Measurements from ENCODE around the gene YAE1.
A peak's percentile ranks its signal among the peaks of the same experiment; 100 is the strongest.

YAE1 gene

GRCh38 chr7:39602351-39602750 is 36.1 kb downstream of the YAE1 start:
- Mint-ChIP-seq H3K9me3 (no peaks in the 10 kb centered on the region), H3K27me3 (ENCODE audit: low read depth) (no peaks in the 10 kb centered on the region), H3K4me3 (no peak overlapping the region), H3K36me3 (ENCODE audit: low read depth) (no peaks in the 10 kb centered on the region), H3K27ac (no peak overlapping the region), H3K4me1 (no peaks in the 10 kb centered on the region)
- TF ChIP-seq CTCF (IDR thresholded peaks at IDR 0.05; ENCODE audit: unreplicated experiment in 3 of 3), result no peak

GRCh38 chr7:39603924-39604323 is 37.7 kb downstream of the YAE1 start:
- no peak for TF ChIP-seq CTCF (IDR thresholded peaks at IDR 0.05; ENCODE audit: unreplicated experiment in 3 of 3)
- peaks cover 2% of the 10 kb centered on the region for H3K27me3 Mint-ChIP-seq (ENCODE audit: low read depth)
- H3K4me1 Mint-ChIP-seq, result peaks cover 7% of the 10 kb centered on the region
- H3K4me3 Mint-ChIP-seq, result no peak overlapping the region
- H3K27ac Mint-ChIP-seq, result no peak overlapping the region
- no peaks in the 10 kb centered on the region for H3K9me3 Mint-ChIP-seq
- H3K36me3 Mint-ChIP-seq (ENCODE audit: low read depth), result no peaks in the 10 kb centered on the region

- Mint-ChIP-seq H3K27ac (no peak overlapping the region), H3K27me3 (ENCODE audit: low read depth) (peaks cover 10% of the 10 kb centered on the region), H3K9me3 (no peaks in the 10 kb centered on the region), H3K4me3 (no peak overlapping the region), H3K36me3 (ENCODE audit: low read depth) (no peaks in the 10 kb centered on the region), H3K4me1 (peaks cover 17% of the 10 kb centered on the region)
- TF ChIP-seq CTCF (IDR thresholded peaks at IDR 0.05; ENCODE audit: unreplicated experiment in 3 of 3), result no peak
These were observed 38.9 kb downstream of the YAE1 start for GRCh38 chr7:39605087-39605486.

- Mint-ChIP-seq H3K36me3 (ENCODE audit: low read depth) (no peaks in the 10 kb centered on the region), H3K4me3 (no peak overlapping the region), H3K27me3 (ENCODE audit: low read depth) (peaks cover 13% of the 10 kb centered on the region), H3K9me3 (no peaks in the 10 kb centered on the region), H3K4me1 (peaks cover 17% of the 10 kb centered on the region), H3K27ac (no peak overlapping the region)
- no peak for TF ChIP-seq CTCF (IDR thresholded peaks at IDR 0.05; ENCODE audit: unreplicated experiment in 3 of 3)
These were observed 40.1 kb downstream of the YAE1 start for GRCh38 chr7:39606352-39606751.

GRCh38 chr7:39606941-39607340 is 40.7 kb downstream of the YAE1 start:
- Mint-ChIP-seq H3K27me3 (ENCODE audit: low read depth) (peaks cover 13% of the 10 kb centered on the region), H3K27ac (no peak overlapping the region), H3K4me3 (no peak overlapping the region), H3K9me3 (no peaks in the 10 kb centered on the region), H3K4me1 (peaks cover 17% of the 10 kb centered on the region), H3K36me3 (ENCODE audit: low read depth) (no peaks in the 10 kb centered on the region)
- no peak for TF ChIP-seq CTCF (IDR thresholded peaks at IDR 0.05; ENCODE audit: unreplicated experiment in 3 of 3)

GRCh38 chr7:39607865-39608264 is 41.7 kb downstream of the YAE1 start:
- TF ChIP-seq CTCF (IDR thresholded peaks at IDR 0.05; ENCODE audit: unreplicated experiment in 3 of 3), result no peak
- peak overlapping the region in 2 of 3 experiments; percentile 4 to 5 for H3K27ac Mint-ChIP-seq
- H3K9me3 Mint-ChIP-seq, result no peaks in the 10 kb centered on the region
- peaks cover 13% of the 10 kb centered on the region for H3K27me3 Mint-ChIP-seq (ENCODE audit: low read depth)
- H3K4me1 Mint-ChIP-seq, result peaks cover 17% of the 10 kb centered on the region
- H3K4me3 Mint-ChIP-seq, result no peak overlapping the region
- H3K36me3 Mint-ChIP-seq (ENCODE audit: low read depth), result no peaks in the 10 kb centered on the region

Measured in nephron (organoid).